ENCODE data around the gene MTG2. TPM values are rescaled to one million over a fixed set of nuclear protein-coding genes. Genes with fewer than 3 reads are reported as not detected.

MTG2 gene
- total and polyA plus RNA-seq, 11 donors: 20.7 to 40.7 (median 27.9) TPM

DNA sequence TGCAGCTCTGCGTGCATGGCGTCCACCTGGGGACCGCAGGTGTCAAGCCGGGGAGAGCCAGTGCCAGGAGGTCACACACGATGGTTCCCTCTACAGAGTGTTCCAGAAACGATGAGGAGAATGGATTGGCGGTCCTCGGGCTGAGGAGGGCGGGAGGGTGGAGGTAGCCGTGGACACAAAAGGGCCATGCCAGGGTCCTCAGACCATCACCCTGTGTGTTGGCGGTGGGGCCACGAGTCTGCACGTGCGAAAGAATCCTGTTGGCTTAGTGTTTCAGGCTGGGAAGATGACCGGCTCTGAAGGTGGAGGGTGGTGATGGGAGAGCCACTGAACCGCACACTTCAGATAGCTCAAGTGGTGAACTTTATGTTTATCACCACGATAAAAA, 23.6 kb downstream of the MTG2 start:
- Histone ChIP-seq H3K9me3 (no peaks in the 10 kb centered on the region), H3K4me1 (peaks cover 0 to 8% (median 0%) of the 10 kb centered on the region in 12 donors), H3K36me3 (peaks cover 0 to 25% (median 18%) of the 10 kb centered on the region in 9 donors), H3K27ac (no peak overlapping the region), H3K4me3 (no peak overlapping the region), H3K27me3 (peaks cover 0 to 22% (median 8%) of the 10 kb centered on the region in 9 donors)
- 76 to 90% (median 86%) methylated on average over 17 of the region's 17 CpGs for WGBS, 4 donors
- peak in 3 of 5 donors; percentile 2 to 24 (median 9) for DNase-seq
- TF ChIP-seq, protein P1, sequence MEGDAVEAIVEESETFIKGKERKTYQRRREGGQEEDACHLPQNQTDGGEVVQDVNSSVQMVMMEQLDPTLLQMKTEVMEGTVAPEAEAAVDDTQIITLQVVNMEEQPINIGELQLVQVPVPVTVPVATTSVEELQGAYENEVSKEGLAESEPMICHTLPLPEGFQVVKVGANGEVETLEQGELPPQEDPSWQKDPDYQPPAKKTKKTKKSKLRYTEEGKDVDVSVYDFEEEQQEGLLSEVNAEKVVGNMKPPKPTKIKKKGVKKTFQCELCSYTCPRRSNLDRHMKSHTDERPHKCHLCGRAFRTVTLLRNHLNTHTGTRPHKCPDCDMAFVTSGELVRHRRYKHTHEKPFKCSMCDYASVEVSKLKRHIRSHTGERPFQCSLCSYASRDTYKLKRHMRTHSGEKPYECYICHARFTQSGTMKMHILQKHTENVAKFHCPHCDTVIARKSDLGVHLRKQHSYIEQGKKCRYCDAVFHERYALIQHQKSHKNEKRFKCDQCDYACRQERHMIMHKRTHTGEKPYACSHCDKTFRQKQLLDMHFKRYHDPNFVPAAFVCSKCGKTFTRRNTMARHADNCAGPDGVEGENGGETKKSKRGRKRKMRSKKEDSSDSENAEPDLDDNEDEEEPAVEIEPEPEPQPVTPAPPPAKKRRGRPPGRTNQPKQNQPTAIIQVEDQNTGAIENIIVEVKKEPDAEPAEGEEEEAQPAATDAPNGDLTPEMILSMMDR (IDR thresholded peaks at IDR 0.05): no peak
- no peak for TF ChIP-seq POLR2A (IDR thresholded peaks at IDR 0.05)
- peak in 1 of 4 donors; percentile 4 for ATAC-seq
- intact Hi-C loops (cut with DNase I): no loop called here

DNA sequence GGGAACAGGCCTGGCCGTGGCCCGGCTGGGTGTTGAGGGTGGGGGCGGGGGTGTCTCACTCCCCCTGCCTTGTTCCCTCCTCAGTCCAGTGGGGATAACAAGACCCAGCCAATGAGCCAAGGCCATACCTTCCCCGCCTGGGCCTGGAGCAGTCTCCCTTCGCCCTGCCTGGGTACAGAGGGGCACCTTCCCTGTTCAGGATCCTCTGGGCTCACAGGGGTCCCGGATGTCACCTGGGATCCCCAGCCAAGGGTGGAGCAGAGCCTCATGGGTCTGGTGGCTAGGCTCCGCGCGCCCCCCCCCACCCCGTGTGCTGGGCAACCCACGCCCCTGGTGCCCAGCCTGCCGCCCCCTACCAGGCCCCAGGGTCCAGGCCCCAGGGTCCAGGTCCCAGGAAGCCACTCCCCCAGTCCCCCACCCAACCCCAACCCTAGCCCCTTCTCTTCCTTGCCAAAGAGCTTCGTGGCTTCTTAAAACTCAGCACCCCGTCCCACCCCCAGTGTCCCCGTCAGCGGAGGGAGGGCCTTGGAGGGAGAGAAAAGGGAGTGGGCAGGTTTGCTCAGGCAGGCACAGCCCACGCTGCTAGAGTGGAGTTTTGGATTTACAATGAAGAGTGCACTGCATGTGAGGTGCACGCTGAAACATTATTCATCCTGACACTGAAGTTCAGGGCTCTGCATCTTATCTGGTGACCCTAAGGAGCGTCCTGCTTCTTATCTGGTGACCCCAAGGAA, 25.4 kb downstream of the MTG2 start:
- Histone ChIP-seq H3K9me3 (no peaks in the 10 kb centered on the region), H3K4me1 (peaks cover 0 to 8% (median 0%) of the 10 kb centered on the region in 12 donors), H3K4me3 (no peak overlapping the region), H3K36me3 (peaks cover 0 to 8% (median 1%) of the 10 kb centered on the region in 9 donors), H3K27me3 (peaks cover 0 to 28% (median 8%) of the 10 kb centered on the region in 9 donors), H3K27ac (no peak overlapping the region)
- intact Hi-C loops (cut with DNase I): no loop called here
- ATAC-seq (no peak), DNase-seq (peak in 1 of 5 donors; percentile 26)
- WGBS, 4 donors: 65 to 77% (median 71%) methylated on average over 12 to 19 of the region's 19 CpGs
- TF ChIP-seq POLR2A (IDR thresholded peaks at IDR 0.05): no peak
- TF ChIP-seq, protein P1 (IDR thresholded peaks at IDR 0.05): no peak

DNA sequence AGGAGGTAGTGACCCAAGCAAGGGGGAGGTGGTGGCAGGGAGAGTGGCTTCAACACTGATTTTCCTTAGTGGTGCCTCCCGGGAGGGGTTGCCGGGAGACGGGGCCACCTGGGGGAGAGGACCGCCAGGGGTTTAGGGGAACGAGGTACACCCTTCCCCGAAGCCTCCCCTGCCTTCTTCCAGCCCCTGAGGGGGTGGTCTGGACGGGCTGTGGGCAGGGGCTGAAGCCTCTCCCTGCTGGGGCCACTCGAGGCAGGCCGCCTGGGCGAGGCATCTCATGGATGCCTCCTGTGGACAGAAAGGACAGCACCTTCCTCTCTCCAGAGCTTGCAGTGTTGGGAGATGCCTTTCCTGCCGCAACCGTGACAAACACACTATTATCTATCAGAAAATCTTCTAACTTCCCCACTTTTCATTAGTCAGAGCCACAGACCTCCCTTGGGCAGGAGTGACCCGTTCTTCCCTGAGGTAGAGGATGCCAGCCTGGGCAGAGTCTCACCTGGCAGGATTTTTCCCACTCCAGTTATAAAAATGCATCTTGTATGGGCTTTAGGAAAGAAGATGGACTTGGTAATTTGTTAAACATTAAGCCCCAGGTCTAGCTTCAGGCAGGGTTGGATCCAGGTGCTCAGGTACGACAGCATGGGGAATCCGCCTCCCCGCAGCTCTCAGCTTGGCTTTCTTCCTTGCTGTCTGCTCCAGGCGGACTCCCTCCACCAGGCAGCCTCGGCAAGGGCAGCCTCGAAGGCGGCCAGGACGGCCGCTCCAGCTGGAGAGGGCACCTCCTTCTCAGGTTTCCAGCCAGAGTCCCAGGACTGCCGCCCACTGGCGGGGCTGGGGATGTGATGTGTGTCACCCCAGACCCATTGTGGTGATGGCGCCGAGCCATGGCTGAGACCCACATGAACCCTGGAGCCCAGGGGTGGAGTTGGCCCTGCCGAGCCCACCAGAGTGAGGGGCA, 26.2 kb downstream of the MTG2 start:
- TF ChIP-seq POLR2A (IDR thresholded peaks at IDR 0.05): no peak
- TF ChIP-seq, protein P1 (IDR thresholded peaks at IDR 0.05): no peak
- Histone ChIP-seq H3K4me3 (no peak overlapping the region), H3K27ac (no peak overlapping the region), H3K36me3 (no peaks in the 10 kb centered on the region), H3K4me1 (peaks cover 0 to 8% (median 0%) of the 10 kb centered on the region in 12 donors), H3K27me3 (peaks cover 0 to 33% (median 8%) of the 10 kb centered on the region in 9 donors), H3K9me3 (no peaks in the 10 kb centered on the region)
- 40 to 47% (median 45%) methylated on average over 16 to 27 of the region's 27 CpGs for WGBS, 4 donors
- DNase-seq (peak in 1 of 5 donors; percentile 57), ATAC-seq (no peak)
- intact Hi-C loops (cut with DNase I): no loop called here
